Stimulated activated effector memory CD8-positive, alpha-beta T cell treated with anti-CD3 and anti-CD28 coated beads, Interleukin-12 subunit alpha, Interleukin-12 subunit beta, amount 100 ng/mL, for 72 hours (primary cell): ENCODE measurements around the gene DRC1.

Source experiments
- ATAC-seq: fragments of 150-1000 bp; cut with Tn5 transposase; 2 replicates; pipeline ENCODE4 v1.10.0; 2021
- DNase-seq, 2 donors: peaks; one replicate each; pipeline ENCODE4 v3.0.0; 2021 to 2022; ENCODE audit warnings: low spot score in 2 of 2
- H3K27ac Mint-ChIP-seq: one replicate; pipeline ENCODE4 v1.8.0; 2022; ENCODE audit warnings: mild to moderate bottlenecking, mixed read lengths
- H3K36me3 Mint-ChIP-seq: one replicate; pipeline ENCODE4 v1.8.0; 2022; ENCODE audit warnings: mild to moderate bottlenecking, mixed read lengths
- H3K4me1 Mint-ChIP-seq: one replicate; pipeline ENCODE4 v1.8.0; 2022; ENCODE audit warnings: mixed read lengths
- H3K4me3 Mint-ChIP-seq: one replicate; pipeline ENCODE4 v1.8.0; 2022; ENCODE audit warnings: mild to moderate bottlenecking, mixed read lengths
- H3K9me3 Mint-ChIP-seq: one replicate; pipeline ENCODE4 v1.8.0; 2022; ENCODE audit warnings: mixed read lengths

The DRC1 gene

DNA sequence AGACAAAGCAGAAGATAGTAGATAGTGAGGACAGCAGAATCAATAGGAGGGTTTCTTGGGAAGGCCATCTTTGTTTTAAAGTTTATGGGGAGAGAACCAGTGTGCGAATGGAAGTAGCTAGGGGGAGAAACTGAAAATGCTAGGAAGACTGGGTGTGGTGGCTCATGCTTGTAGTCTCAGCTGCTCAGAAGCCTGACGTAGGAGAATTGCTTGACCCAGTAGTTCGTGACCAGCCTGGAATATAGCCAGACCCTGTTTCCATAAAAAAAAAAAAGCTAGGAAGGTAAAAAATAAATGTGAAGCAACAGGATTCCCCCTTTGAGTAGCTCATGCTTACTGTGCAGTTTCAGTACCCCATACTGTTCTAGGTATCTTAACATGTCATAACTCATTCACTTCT lies 19.2 kb upstream of the DRC1 start:
- Mint-ChIP-seq H3K4me3 (no peak overlapping the region), H3K27ac (peak overlapping the region; percentile 50), H3K36me3 (peaks cover 84% of the 10 kb centered on the region), H3K9me3 (no peaks in the 10 kb centered on the region), H3K4me1 (peaks cover 23% of the 10 kb centered on the region)
- no peak for DNase-seq
- no peak for ATAC-seq

DNA sequence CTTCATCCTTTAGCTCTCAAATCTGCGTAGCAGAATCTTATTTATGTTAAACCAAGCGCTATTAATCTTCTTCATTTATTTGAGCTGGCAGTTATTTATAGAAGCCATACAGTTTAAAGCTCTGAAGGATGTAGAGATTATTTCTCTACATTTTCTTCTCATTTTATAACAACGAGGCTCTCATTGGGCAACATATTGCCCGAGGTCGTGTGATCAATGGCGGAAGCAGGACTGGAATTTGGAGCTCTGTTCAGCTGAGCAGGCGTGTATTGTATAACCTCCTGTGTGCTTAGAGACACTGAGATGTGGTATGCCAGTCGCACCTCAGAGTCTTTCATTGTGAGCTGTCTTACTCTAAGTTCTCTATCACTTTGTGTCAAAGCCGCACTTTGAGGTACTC lies 17.5 kb upstream of the DRC1 start:
- Mint-ChIP-seq H3K4me3 (no peak overlapping the region), H3K36me3 (peaks cover 84% of the 10 kb centered on the region), H3K27ac (peak overlapping the region; percentile 61), H3K4me1 (peaks cover 15% of the 10 kb centered on the region), H3K9me3 (no peaks in the 10 kb centered on the region)
- DNase-seq: no peak
- no peak for ATAC-seq

DNA sequence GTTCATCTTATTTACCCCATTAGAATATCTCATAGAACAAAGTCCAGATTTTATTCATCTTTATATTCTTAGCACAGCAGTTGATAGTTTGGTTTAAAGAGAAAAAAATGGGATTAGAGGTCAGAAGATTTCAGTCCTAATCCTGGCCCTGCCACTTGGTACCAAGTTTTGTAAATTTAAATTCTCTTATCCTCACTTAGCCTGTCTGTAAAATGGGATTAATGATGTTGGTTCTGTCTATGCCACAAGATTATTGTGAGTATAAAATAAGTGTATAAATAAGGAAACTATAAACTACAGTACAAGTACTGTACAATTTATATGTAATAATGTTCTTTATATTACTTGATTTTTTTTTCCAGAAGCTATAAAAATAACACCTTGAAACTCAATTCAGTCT lies 17.1 kb upstream of the DRC1 start:
- no peak overlapping the region for H3K4me3 Mint-ChIP-seq
- peaks cover 88% of the 10 kb centered on the region for H3K36me3 Mint-ChIP-seq
- H3K9me3 Mint-ChIP-seq: no peaks in the 10 kb centered on the region
- H3K4me1 Mint-ChIP-seq: peaks cover 15% of the 10 kb centered on the region
- DNase-seq (no peak), ATAC-seq (no peak)
- H3K27ac Mint-ChIP-seq: no peak overlapping the region

DNA sequence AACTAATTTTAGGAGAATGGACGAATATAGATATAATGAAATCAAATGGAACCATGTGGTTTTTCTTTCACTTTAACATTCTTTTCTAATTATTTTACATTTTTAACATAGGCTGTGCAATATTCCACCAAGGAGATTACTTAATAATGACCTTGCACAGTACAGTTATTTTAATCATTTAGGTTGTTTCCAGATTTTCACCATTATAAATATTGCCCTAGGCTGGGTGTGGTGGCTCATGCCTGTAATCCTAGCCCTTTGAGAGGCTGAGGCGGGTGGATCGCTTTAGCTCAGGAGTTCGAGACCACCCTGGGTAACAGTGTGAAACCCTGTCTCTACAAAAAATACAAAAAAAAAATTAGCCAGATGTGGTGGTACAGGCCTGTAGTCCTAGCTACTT lies 14.5 kb upstream of the DRC1 start:
- Mint-ChIP-seq H3K4me3 (no peak overlapping the region), H3K27ac (no peak overlapping the region), H3K4me1 (peaks cover 11% of the 10 kb centered on the region), H3K36me3 (peaks cover 91% of the 10 kb centered on the region), H3K9me3 (no peaks in the 10 kb centered on the region)
- no peak for ATAC-seq
- no peak for DNase-seq

DNA sequence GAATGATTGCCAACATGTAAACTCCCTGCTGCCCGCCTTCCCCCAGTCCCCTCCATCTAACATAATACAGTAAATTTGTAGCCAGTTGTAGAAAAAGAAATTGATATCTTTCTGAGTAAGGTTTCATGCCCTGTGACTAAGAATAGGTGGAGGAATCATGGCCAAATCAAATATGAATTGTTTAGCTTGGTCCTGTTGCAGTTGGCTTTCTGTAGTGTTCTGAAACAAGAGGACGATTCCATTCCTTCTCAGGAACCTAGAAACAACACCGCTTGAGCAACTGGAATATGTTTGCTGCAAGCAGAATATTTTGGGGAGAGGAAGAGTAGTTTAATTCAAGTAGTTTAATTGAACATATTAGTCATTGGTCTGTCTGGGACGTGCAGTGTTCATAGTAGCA lies 7.0 kb upstream of the DRC1 start:
- H3K4me3 Mint-ChIP-seq: no peak overlapping the region
- no peak overlapping the region for H3K27ac Mint-ChIP-seq
- ATAC-seq (no peak), DNase-seq (no peak)
- H3K36me3 Mint-ChIP-seq: peaks cover 35% of the 10 kb centered on the region
- no peaks in the 10 kb centered on the region for H3K9me3 Mint-ChIP-seq
- peaks cover 7% of the 10 kb centered on the region for H3K4me1 Mint-ChIP-seq

DNA sequence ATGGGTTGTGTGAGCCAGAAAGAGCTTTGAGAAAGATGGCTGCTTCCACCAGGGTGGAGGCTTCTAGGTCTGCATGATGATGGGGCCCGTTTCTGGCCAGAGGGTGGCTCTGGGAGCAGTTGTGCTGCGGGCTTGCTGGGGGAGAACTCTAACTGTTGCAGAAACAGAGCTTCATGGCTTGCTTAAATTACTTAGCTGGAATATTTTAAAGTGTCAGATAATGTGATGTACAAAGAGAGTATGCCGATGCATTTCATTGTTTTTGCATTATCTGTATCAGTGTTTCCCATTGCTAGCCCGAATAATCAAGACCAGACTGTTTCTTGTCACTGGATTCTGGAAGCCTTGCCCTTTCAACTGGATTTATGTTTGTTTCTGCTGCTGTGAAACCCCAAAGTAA lies 6.3 kb upstream of the DRC1 start:
- no peaks in the 10 kb centered on the region for H3K9me3 Mint-ChIP-seq
- no peak overlapping the region for H3K27ac Mint-ChIP-seq
- H3K4me1 Mint-ChIP-seq: peaks cover 7% of the 10 kb centered on the region
- H3K36me3 Mint-ChIP-seq: peaks cover 28% of the 10 kb centered on the region
- H3K4me3 Mint-ChIP-seq: no peak overlapping the region
- no peak for DNase-seq
- ATAC-seq: no peak

DNA sequence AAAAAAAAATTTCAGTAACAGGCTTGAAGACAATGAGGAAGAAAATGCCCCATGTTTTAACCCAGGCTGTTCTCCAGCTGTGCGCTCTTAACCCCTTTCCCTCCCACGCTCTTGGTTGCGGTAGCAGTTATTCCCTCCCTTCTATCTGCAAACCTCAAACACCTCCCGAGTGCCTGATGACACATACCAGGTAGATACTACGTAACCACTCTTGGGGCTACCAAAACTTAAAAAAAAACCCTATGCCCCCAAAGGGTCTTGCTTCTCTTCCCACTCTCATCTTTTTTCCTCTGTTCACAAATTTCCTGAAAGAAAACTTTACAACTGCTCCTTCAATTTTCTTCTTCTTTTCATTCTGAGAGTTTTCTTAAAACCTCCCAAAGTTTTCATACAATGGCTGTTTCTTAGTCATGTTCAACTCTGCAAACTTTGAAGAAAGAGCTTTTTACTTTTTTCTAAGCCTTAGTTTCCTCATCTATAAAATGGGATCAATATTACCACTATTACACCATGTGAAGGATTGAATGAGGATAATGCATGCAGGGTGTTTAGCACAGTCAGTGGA lies 4.9 kb upstream of the DRC1 start:
- H3K9me3 Mint-ChIP-seq: no peaks in the 10 kb centered on the region
- H3K4me3 Mint-ChIP-seq: no peak overlapping the region
- H3K4me1 Mint-ChIP-seq: peaks cover 7% of the 10 kb centered on the region
- no peak for DNase-seq
- no peak overlapping the region for H3K27ac Mint-ChIP-seq
- H3K36me3 Mint-ChIP-seq: peaks cover 19% of the 10 kb centered on the region
- peak; percentile 79 for ATAC-seq

DNA sequence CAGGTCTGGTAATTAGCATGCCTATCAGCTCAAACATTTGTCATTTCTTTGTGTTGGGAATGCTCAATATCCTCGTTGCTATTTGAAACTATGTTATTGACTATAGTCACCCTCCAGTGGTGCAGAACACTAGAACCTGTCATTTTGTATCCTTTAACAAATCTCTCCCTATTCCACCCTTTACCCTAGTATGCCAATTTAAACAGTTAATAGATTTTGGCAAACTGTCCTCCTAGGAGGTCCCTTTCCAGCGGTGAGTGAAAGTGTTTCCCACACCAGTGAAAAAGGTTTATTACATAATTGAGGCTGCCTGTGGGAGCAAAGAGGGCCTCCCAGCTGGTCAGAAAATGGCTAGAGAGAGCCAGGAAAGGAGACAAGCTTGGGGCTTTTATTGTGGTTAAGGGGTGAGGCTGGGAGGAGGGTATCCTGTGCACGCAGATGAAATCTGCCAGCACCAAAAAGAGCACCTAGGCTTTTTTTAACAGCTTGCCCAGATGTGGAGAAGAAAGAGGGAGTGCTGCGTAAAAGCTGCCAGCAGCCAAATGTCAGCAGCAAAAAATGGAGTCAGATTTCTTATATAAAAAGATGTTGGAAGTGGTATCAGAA lies 1.8 kb upstream of the DRC1 start:
- no peak for DNase-seq
- Mint-ChIP-seq H3K4me3 (no peak overlapping the region), H3K27ac (no peak overlapping the region), H3K4me1 (peaks cover 7% of the 10 kb centered on the region), H3K36me3 (peaks cover 19% of the 10 kb centered on the region), H3K9me3 (no peaks in the 10 kb centered on the region)
- no peak for ATAC-seq

DNA sequence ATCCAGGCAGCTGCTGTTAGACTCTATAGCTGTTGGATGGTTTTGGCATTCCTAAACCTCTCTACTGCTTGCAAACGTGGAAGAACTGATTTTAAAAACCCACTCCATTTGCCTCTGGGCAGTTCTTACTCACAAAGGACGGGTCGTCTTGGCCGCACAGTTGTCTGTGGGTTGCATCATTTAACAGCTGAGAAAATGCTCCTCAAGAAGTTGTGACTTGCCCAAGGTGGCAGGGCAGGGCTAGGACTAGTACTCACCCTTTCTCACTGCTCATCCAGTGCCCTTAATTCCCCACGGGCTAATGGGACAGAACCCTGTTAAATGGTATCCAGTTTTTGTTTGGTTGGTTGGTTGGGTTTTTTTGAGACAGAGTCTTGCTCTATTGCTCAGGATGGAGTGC lies 997 bp upstream of the DRC1 start:
- Mint-ChIP-seq H3K36me3 (peaks cover 17% of the 10 kb centered on the region), H3K4me3 (no peak overlapping the region), H3K27ac (no peak overlapping the region), H3K4me1 (peaks cover 7% of the 10 kb centered on the region), H3K9me3 (no peaks in the 10 kb centered on the region)
- ATAC-seq (no peak), DNase-seq (no peak)

DNA sequence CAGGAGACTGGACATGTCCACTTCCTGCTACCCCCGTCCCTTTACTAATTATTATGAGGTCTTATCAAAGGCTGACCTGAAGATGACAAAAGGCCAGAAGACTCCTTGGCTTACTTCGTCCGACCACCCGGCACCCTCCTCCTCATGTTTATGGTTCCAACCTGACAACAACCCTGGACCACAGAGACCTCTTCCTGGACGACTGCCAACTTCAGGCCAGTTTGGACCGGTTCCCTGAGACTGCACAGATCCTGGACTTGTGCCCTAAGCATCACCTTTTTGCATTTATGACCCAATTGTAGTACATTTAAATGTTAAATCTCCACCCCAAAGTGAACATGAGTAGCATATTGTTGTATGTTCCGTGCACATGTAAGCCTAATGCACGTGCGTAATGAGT lies 5.8 kb downstream of the DRC1 start:
- ATAC-seq: no peak
- DNase-seq: no peak
- H3K4me3 Mint-ChIP-seq: no peak overlapping the region
- H3K27ac Mint-ChIP-seq: no peak overlapping the region
- H3K4me1 Mint-ChIP-seq: peaks cover 9% of the 10 kb centered on the region
- no peaks in the 10 kb centered on the region for H3K9me3 Mint-ChIP-seq
- no peaks in the 10 kb centered on the region for H3K36me3 Mint-ChIP-seq

DNA sequence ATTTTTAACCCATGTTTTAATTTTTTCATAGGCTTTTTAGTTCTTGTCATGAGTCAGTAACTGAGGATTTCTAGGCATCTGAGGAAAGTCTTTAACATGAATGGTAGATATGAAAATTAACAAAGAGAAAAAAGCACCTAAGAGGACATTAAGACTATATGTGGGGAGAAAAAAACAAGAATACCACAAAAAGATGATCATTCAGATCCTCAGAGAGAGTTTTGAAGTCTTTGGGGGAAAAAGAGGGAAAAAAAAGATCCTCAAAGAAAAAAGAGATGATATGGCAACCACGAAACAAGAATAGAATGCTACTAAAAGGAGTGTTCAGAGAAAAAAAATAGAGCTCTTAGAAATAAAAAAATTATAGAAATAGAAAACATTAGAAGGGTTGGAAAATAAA lies 8.1 kb downstream of the DRC1 start:
- no peak overlapping the region for H3K27ac Mint-ChIP-seq
- ATAC-seq (no peak), DNase-seq (no peak)
- H3K36me3 Mint-ChIP-seq: no peaks in the 10 kb centered on the region
- H3K4me1 Mint-ChIP-seq: peaks cover 9% of the 10 kb centered on the region
- H3K9me3 Mint-ChIP-seq: no peaks in the 10 kb centered on the region
- H3K4me3 Mint-ChIP-seq: no peak overlapping the region

DNA sequence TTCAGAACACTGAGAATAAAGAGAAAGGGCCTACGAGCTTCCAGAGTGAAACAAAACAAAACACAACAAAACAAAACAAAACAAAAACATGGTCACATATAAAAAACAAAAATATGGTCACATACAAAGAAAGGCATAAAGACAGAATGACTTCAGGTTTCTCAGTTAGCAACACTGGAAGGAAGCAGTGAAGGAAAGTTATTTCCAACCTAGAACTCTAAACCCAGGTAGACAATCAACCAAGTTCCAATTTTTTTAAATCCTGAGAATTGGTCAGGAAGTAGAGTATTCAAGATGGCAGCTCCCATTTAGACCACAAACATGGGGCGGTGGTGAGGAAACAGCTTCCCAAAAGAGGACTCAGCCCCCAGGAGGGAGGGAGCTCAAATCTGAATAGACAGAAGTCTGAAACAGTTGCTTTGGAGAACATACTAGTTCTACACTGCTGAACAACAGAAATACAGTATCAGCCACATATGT lies 9.1 kb downstream of the DRC1 start:
- no peaks in the 10 kb centered on the region for H3K9me3 Mint-ChIP-seq

DNA sequence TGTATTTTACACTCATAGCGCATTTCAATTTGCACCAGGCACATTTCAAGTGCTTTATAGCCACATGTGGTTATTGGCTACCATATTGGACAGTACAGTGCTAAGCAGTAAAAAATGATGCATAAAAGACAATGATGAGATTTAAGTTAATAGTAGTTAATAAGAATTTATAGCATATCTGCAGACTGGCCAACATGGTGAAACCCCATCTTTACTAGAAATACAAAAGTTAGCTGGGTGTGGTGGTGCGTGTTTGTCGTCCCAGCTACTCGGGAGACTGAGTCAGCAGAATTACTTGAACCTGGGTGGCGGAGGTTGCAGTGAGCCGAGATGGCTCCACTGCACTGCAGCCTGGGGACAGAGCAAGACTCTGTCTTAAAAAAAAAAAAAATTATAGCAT lies 9.7 kb downstream of the DRC1 start:
- no peaks in the 10 kb centered on the region for H3K36me3 Mint-ChIP-seq
- peak overlapping the region; percentile 2 for H3K27ac Mint-ChIP-seq
- ATAC-seq (no peak), DNase-seq (no peak)
- H3K4me3 Mint-ChIP-seq: peak overlapping the region; percentile 30
- peaks cover 9% of the 10 kb centered on the region for H3K4me1 Mint-ChIP-seq
- no peaks in the 10 kb centered on the region for H3K9me3 Mint-ChIP-seq

More for the DNA sequence above, 9.1 kb downstream of the DRC1 start:
- H3K4me3 Mint-ChIP-seq: no peak overlapping the region
- no peak for ATAC-seq
- no peak overlapping the region for H3K27ac Mint-ChIP-seq
- H3K36me3 Mint-ChIP-seq: no peaks in the 10 kb centered on the region
- peaks cover 9% of the 10 kb centered on the region for H3K4me1 Mint-ChIP-seq
- no peak for DNase-seq

DNA sequence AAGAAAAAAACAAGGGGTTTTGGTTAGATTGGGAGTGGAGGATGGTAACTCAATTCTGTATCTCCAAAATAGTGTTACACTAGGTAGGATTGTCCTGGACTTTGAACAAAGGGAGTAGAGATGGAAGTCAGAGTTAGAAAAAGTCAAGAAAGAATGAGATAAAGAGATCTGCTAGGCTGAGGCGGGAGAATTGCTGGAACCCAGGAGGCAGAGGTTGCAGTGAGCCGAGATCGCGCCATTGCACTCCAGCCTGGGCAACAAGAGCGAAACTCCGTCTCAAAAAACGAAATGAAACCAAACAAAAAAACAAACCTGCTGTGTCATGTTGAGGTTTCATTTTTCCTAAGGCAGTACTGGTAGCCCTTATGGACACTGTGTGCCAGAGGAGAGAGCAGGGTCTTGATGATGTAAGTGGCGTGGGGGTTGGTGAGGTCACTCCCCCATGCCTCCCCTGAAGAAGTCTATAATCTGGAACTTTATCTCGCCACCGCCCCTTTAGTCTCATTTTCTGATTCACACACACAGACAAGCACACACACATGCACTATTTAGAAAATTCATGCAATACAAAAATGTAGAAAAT lies 10.5 kb downstream of the DRC1 start:
- Mint-ChIP-seq H3K36me3 (no peaks in the 10 kb centered on the region), H3K4me3 (peak overlapping the region; percentile 30), H3K27ac (peak overlapping the region; percentile 2), H3K9me3 (no peaks in the 10 kb centered on the region), H3K4me1 (peaks cover 9% of the 10 kb centered on the region)
- DNase-seq (no peak), ATAC-seq (peak; percentile 78)

DNA sequence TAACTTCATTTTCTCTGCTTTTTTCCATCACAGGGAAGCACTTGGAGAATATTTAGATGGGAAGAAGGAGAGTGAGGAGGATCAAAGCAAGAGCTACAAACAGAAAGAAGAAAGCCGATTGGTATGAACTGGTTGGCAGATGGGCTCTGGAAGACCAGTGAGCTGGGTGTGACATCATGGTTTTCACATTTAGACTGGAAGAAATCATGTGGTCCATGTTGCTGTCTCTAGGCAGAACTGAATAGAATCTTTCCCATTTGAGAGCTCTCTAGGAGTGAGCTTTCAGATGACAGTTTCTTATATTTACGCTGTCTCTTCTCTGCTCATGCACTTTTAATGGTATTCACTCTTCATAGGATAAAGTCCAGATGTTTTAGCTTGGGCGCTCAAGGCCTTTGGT lies 12.6 kb downstream of the DRC1 start:
- Mint-ChIP-seq H3K27ac (no peak overlapping the region), H3K4me3 (no peak overlapping the region), H3K36me3 (no peaks in the 10 kb centered on the region), H3K9me3 (no peaks in the 10 kb centered on the region), H3K4me1 (peaks cover 9% of the 10 kb centered on the region)
- DNase-seq (no peak), ATAC-seq (no peak)

DNA sequence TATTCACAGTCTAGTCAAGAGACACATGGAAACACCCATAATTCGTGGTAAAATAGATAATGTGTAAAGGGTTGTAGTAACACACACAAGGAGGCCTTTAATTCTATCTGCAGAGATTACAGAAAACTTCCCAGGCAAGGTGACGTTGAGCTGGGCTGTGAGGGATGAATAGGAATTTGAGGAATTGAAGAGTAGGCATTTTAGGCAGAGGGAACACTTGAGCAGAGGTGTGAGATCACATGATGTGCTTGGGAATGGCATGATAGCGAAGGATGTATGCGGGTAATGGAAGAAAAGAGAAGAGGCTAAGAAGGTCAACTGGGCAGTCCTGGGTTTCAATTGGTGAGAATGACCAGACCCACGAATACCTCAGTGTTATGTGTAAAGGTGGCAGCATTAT lies 20.2 kb downstream of the DRC1 start:
- Mint-ChIP-seq H3K36me3 (no peaks in the 10 kb centered on the region), H3K4me3 (no peak overlapping the region), H3K27ac (no peak overlapping the region), H3K4me1 (no peaks in the 10 kb centered on the region), H3K9me3 (no peaks in the 10 kb centered on the region)
- no peak for ATAC-seq
- no peak for DNase-seq
